ENCODE data around the gene SCLY.

Gene SCLY

GRCh38 chr2:238140040-238140439 lies 79.2 kb downstream of the SCLY start:
- no peak for DNase-seq (ENCODE audit: low read depth, low spot score)

- no peak for DNase-seq (ENCODE audit: low read depth, low spot score)
Observed at GRCh38 chr2:238140721-238141540, 80.1 kb downstream of the SCLY start.

- DNase-seq (ENCODE audit: low read depth, low spot score), result no peak
Observed at GRCh38 chr2:238141541-238142318, 80.9 kb downstream of the SCLY start.

GRCh38 chr2:238142382-238143205 lies 81.8 kb downstream of the SCLY start:
- DNase-seq (ENCODE audit: low read depth, low spot score), result no peak

GRCh38 chr2:238143239-238143951 lies 82.6 kb downstream of the SCLY start:
- DNase-seq (ENCODE audit: low read depth, low spot score), result no peak

GRCh38 chr2:238144262-238144661 lies 83.5 kb downstream of the SCLY start:
- no peak for DNase-seq (ENCODE audit: low read depth, low spot score)

- no peak for DNase-seq (ENCODE audit: low read depth, low spot score)
Observed at GRCh38 chr2:238145046-238145445, 84.2 kb downstream of the SCLY start.

GRCh38 chr2:238145851-238146250 lies 85.0 kb downstream of the SCLY start:
- DNase-seq (ENCODE audit: low read depth, low spot score), result no peak

GRCh38 chr2:238146884-238147544 lies 86.2 kb downstream of the SCLY start:
- DNase-seq (ENCODE audit: low read depth, low spot score), result no peak

GRCh38 chr2:238148981-238149380 lies 88.2 kb downstream of the SCLY start:
- DNase-seq (ENCODE audit: low read depth, low spot score), result no peak
